GM10266 (cell line): ENCODE results near the gene MORN4.

Experiments used
- DNase-seq: peaks from one replicate; pipeline ENCODE4 v3.0.0; 2012; ENCODE audit errors: extremely low spot score
- TF ChIP-seq, protein P1 (sequence below): IDR thresholded peaks from 2 replicates; pipeline ENCODE4 v1.5.1; 2012; ENCODE audit warnings: mild to moderate bottlenecking, low read depth; ENCODE audit not compliant: control insufficient read depth, insufficient read depth; ENCODE audit errors: missing control alignments

The MORN4 gene

DNA sequence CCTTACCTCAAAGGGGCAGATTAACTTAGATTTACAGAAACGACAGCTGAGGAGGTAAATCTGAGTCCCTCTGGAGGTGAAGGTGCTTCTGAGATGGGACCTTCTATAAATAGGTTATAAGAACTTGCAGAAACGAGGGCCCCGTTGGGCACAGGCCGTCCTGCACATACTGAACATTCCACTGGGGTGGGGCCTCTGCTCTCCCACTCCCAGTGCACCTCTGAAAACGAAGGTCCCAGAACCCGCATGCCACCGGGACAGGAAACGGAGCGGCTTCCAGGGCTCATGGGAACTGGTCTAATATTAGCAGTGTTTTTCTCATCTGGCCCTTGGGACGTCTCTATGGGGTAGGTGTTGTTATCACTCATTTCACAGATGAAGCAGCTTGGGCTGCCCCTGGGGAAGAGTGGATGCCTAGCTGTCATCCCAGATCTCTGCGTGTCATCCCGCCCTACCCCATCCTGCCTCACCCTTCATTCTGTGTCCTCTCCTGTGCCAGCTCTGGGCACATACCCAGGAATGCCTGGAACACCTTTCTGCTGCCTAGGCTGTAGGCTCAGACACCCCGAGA, 24.2 kb downstream of the MORN4 start:
- DNase-seq = no peak
- TF ChIP-seq, protein P1, sequence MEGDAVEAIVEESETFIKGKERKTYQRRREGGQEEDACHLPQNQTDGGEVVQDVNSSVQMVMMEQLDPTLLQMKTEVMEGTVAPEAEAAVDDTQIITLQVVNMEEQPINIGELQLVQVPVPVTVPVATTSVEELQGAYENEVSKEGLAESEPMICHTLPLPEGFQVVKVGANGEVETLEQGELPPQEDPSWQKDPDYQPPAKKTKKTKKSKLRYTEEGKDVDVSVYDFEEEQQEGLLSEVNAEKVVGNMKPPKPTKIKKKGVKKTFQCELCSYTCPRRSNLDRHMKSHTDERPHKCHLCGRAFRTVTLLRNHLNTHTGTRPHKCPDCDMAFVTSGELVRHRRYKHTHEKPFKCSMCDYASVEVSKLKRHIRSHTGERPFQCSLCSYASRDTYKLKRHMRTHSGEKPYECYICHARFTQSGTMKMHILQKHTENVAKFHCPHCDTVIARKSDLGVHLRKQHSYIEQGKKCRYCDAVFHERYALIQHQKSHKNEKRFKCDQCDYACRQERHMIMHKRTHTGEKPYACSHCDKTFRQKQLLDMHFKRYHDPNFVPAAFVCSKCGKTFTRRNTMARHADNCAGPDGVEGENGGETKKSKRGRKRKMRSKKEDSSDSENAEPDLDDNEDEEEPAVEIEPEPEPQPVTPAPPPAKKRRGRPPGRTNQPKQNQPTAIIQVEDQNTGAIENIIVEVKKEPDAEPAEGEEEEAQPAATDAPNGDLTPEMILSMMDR = no peak

DNA sequence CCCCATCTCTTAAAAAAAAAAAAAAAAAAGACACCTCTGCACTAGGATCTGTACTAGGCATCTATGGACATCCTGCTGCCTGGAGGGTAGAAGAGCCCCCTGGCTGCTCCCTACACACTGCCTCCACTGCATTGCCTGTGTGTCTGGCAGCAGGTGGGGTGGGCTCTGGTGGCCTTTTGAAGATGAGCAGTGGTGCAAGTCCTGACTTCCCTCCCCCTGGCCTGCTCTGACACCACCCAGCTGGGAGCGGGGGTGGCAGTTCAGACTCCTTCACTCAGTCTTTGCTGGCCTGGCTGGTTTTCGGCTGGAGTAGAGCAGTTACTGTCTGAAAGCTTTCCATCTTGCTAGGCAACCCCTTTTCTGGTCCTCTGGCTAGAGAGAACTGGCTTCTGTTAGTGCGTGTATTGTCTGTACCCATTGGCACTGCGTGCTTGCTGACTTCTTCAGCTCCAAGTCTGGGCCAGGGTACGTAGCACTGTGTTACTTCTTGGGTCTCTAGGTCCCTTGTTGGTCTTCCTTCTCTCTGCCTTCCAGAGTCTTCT, 26.1 kb downstream of the MORN4 start:
- TF ChIP-seq, protein P1 = no peak
- no peak for DNase-seq

DNA sequence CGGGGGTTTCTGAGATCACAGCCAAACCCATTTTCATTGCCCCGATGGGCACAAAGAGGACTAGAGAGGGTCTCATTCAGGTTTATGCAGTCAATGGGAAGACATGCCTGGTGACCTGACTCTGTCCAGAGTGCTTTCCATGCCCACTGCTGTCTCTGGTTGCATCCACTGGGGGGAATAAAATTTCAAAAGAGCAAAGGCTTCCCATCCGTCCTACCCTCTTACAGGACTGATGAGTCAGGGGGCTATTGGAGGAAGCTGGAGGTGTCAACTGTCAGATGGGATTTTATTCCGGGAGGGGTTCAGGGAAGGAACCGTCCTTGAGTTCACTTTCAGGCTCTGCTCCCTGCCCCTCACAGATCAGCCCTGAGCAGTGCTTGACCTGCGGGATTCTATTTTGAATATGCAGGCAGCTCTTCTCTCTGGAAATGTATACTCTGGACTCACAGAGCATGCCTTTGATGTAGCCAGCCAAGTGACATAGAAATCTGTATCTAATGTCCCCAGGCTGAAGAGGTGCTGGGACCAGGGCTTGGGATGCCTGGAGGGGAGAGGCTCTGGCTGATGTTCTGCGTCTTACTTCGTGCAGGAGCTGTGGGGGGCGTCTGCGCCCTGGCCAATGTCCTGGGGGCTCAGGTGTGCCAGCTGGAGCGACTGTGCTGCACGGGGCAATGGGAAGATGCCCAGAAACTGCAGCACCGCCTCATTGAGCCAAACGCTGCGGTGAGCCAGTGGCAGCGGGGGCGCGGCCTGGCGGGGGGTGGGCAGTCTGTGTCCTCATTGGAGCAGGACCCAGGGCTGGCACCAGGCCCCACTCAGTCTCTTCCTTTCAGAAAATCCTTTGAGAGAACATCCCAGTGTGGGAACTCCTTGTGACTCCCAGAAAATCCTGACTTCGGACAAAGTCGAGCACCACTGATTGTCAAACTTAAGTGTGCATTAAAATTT, 31.8 kb downstream of the MORN4 start:
- no peak for DNase-seq
- TF ChIP-seq, protein P1 = no peak

DNA sequence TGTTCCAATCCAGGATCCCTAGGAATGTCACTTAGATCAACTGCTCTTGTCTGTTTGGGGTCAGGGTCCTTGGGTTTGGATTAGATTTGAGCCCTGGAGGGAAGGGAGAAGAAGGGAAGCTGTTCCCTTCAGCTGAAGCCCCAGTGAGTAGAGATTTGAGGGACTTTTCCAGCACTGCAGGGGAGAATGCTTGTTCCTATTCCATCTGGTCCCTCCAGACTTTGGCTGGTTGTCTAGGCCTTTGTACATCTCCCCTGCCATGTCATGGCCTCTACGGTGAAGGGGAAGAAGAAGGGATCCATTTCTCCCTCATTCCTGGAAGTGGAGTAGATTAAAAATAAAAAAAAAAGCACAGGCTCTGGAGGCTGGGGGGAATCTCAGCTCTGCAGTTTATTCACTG, 32.7 kb downstream of the MORN4 start:
- TF ChIP-seq, protein P1 = no peak
- no peak for DNase-seq

DNA sequence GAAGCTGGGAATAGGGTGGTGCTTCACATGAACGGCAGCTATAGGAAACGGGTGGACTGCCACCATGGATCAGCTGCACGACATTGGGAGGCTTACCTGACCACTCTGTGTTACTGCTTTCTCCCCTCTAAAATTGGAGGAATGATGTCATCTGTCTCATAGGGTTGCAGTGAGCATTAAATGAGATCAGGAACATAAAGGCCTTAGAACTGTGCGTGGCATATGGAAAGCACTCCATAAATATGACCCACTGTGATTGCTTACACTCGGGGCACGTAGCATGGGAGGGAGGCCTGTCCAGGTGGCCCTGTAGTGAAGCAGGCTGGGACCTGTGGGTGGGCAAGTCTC, 34.1 kb downstream of the MORN4 start:
- TF ChIP-seq, protein P1 = no peak
- no peak for DNase-seq

DNA sequence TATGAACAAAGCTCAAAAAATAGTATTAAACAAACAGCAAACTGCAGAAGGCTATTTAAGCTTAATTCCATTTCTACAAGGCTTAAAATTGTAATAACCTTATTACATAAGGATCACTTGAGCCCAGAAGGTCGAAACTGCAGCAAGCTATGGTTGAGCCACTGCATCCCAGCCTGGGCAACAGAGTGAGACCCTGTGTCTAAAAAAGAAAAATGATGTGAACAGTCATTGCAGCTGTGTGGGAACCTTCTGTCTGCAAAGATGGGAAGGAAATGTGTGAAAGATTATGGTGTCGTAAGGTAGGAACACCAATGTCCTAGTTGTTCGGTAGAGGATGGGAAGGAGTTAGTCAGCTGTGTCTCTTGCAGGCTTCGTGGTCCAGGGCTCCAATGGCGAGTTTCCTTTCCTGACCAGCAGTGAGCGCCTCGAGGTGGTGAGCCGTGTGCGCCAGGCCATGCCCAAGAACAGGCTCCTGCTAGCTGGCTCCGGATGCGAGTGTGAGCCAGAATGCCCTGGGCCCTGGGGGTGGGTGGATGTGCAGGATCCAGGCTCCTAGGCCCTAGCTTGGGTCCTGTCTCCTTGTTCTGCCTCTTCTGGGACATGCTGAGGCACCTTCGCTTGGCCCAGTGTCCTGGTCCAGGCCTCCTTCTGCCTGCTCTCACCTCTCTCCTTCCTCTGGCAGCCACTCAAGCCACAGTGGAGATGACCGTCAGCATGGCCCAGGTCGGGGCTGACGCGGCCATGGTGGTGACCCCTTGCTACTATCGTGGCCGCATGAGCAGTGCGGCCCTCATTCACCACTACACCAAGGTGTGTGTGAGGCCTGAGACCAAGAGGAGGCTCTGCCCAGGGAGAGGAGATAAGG, 34.7 kb downstream of the MORN4 start:
- no peak for DNase-seq
- TF ChIP-seq, protein P1 = no peak
